HEK293 (cell line): ENCODE measurements around the gene ARHGAP5.
A peak's percentile ranks its signal among the peaks of the same experiment; 100 is the strongest.

Experiments used
- CTCF ChIA-PET: fragments of 350-600 bp; formaldehyde crosslinking; extraction: SDS; loops from one replicate; lab custom pipeline; 2021; ENCODE audit warnings: antibody characterized with exemption; lab: Yijun Ruan, JAX
- POLR2A ChIA-PET: fragments of 300-600 bp; formaldehyde crosslinking; extraction: SDS; loops from one replicate; lab custom pipeline; 2020; ENCODE audit warnings: antibody characterized with exemption, inconsistent platforms; lab: Yijun Ruan, JAX
- H3K27ac ChIP-seq: fragments of 200-500 bp; sonication (Bioruptor generic); 2 replicates; pipeline ENCODE4 v1.5.1; 2014; ENCODE audit warnings: low read depth, low read length, control low read depth, inconsistent platforms; ENCODE audit errors: extremely low read depth
- H3K36me3 ChIP-seq, 2 experiments: fragments of 200-500 bp in 1 of 2; sonication (Bioruptor generic) in 1 of 2; 1 replicate in 1 of 2; 2 replicates in 1 of 2; pipeline ENCODE4 v1.5.1; 2014 to 2017; ENCODE audit warnings: inconsistent platforms in 2 of 2, low read length in 2 of 2; ENCODE audit not compliant: control insufficient read depth in 2 of 2, insufficient read depth in 1 of 2
- H3K4me1 ChIP-seq: fragments of 200-500 bp; sonication (Bioruptor generic); 2 replicates; pipeline ENCODE4 v1.5.1; 2014; ENCODE audit warnings: mild to moderate bottlenecking, low read length, inconsistent platforms; ENCODE audit not compliant: control insufficient read depth, insufficient read depth
- H3K4me3 ChIP-seq: 2 replicates; pipeline ENCODE4 v1.5.1; 2011; ENCODE audit warnings: low read depth, mild to moderate bottlenecking, control low read depth, low read length, moderate library complexity
- H3K9me3 ChIP-seq: fragments of 200-500 bp; sonication (Bioruptor generic); 2 replicates; pipeline ENCODE4 v1.5.1; 2014; ENCODE audit warnings: low read depth, low read length, inconsistent platforms; ENCODE audit not compliant: control insufficient read depth, insufficient read depth
- BCL11A ChIP-seq: fragments of 450-650 bp; formaldehyde crosslinking; IDR thresholded peaks from 2 replicates; pipeline ENCODE4 v1.5.1; 2016; ENCODE audit warnings: low read depth, missing biosample characterization, missing genetic modification characterization
- HIC1 ChIP-seq: fragments of 450-650 bp; formaldehyde crosslinking; IDR thresholded peaks from 2 replicates; pipeline ENCODE4 v1.5.1; 2016; ENCODE audit warnings: missing biosample characterization, missing genetic modification characterization
- KLF16 ChIP-seq: fragments of 450-650 bp; formaldehyde crosslinking; IDR thresholded peaks from 2 replicates; pipeline ENCODE4 v1.5.1; 2017; ENCODE audit warnings: missing biosample characterization, missing genetic modification characterization
- PBX3 ChIP-seq: sonication (generic); formaldehyde crosslinking; IDR thresholded peaks from 2 replicates; pipeline ENCODE4 v1.8.1; 2022; ENCODE audit warnings: mild to moderate bottlenecking, moderate library complexity, missing genetic modification reagents
- PRDM4 ChIP-seq: fragments of 450-650 bp; formaldehyde crosslinking; IDR thresholded peaks from 2 replicates; pipeline ENCODE4 v1.5.1; 2017; ENCODE audit warnings: missing biosample characterization, missing genetic modification characterization
- SCRT1 ChIP-seq: fragments of 450-650 bp; formaldehyde crosslinking; IDR thresholded peaks from 2 replicates; pipeline ENCODE4 v1.5.1; 2016; ENCODE audit warnings: missing biosample characterization, missing genetic modification characterization, borderline replicate concordance
- SP3 ChIP-seq: fragments of 450-650 bp; formaldehyde crosslinking; IDR thresholded peaks from 2 replicates; pipeline ENCODE4 v1.5.1; 2016; ENCODE audit warnings: missing biosample characterization, missing genetic modification characterization
- YY1 ChIP-seq: fragments of 450-650 bp; formaldehyde crosslinking; IDR thresholded peaks from 2 replicates; pipeline ENCODE4 v1.5.1; 2018; ENCODE audit warnings: missing biosample characterization, missing genetic modification characterization
- ZBTB20 ChIP-seq: fragments of 450-650 bp; formaldehyde crosslinking; IDR thresholded peaks from 2 replicates; pipeline ENCODE4 v1.5.1; 2016; ENCODE audit warnings: missing biosample characterization, missing genetic modification characterization
- ZNF10 ChIP-seq: fragments of 450-650 bp; formaldehyde crosslinking; IDR thresholded peaks from 2 replicates; pipeline ENCODE4 v1.5.1; 2017; ENCODE audit warnings: missing biosample characterization, missing genetic modification characterization
- ZNF175 ChIP-seq: fragments of 450-650 bp; formaldehyde crosslinking; IDR thresholded peaks from 2 replicates; pipeline ENCODE4 v1.5.1; 2016; ENCODE audit warnings: missing biosample characterization, missing genetic modification characterization
- ZNF335 ChIP-seq: fragments of 450-650 bp; formaldehyde crosslinking; conservative IDR thresholded peaks from 2 replicates; pipeline ENCODE4 v1.5.1; 2016; ENCODE audit warnings: missing biosample characterization, missing genetic modification characterization
- ZNF341 ChIP-seq: fragments of 450-650 bp; formaldehyde crosslinking; IDR thresholded peaks from 2 replicates; pipeline ENCODE4; 2016; ENCODE audit warnings: low read depth, missing biosample characterization, missing genetic modification characterization
- ZNF514 ChIP-seq: fragments of 450-650 bp; formaldehyde crosslinking; IDR thresholded peaks from 2 replicates; pipeline ENCODE4 v1.5.1; 2016; ENCODE audit warnings: missing biosample characterization, missing genetic modification characterization
- ZNF529 ChIP-seq: fragments of 450-650 bp; formaldehyde crosslinking; IDR thresholded peaks from 2 replicates; pipeline ENCODE4 v1.5.1; 2017; ENCODE audit warnings: missing genetic modification characterization, missing biosample characterization; ENCODE audit not compliant: insufficient replicate concordance
- ZNF549 ChIP-seq: fragments of 450-650 bp; IDR thresholded peaks from 2 replicates; pipeline ENCODE4 v1.5.1; 2018; ENCODE audit warnings: missing biosample characterization, missing genetic modification characterization, mild to moderate bottlenecking, inconsistent platforms, moderate library complexity
- ZNF76 ChIP-seq: fragments of 450-650 bp; formaldehyde crosslinking; IDR thresholded peaks from 2 replicates; pipeline ENCODE4; 2016; ENCODE audit warnings: low read depth, missing biosample characterization, missing genetic modification characterization, borderline replicate concordance
- ZNF777 ChIP-seq: fragments of 450-650 bp; formaldehyde crosslinking; IDR thresholded peaks from 2 replicates; pipeline ENCODE4 v1.5.1; 2017; ENCODE audit warnings: missing biosample characterization, missing genetic modification characterization, borderline replicate concordance
- ZNF792 ChIP-seq: fragments of 450-650 bp; formaldehyde crosslinking; IDR thresholded peaks from 2 replicates; pipeline ENCODE4 v1.5.1; 2016; ENCODE audit warnings: missing biosample characterization, missing genetic modification characterization
- ZXDB ChIP-seq: fragments of 450-650 bp; formaldehyde crosslinking; IDR thresholded peaks from 2 replicates; pipeline ENCODE4 v1.5.1; 2016; ENCODE audit warnings: missing biosample characterization, missing genetic modification characterization
- TF ChIP-seq, protein P1 (sequence below): fragments of 450-650 bp; formaldehyde crosslinking; IDR thresholded peaks from 2 replicates; pipeline ENCODE4 v1.5.1; 2016; ENCODE audit warnings: missing biosample characterization, missing genetic modification characterization, low read depth
- TF ChIP-seq, protein P2 (sequence below): fragments of 450-650 bp; formaldehyde crosslinking; conservative IDR thresholded peaks from 2 replicates; pipeline ENCODE4 v1.5.1; 2016; ENCODE audit warnings: low read depth, missing biosample characterization, missing genetic modification characterization

Gene ARHGAP5

GRCh38 chr14:32201193-32201815 lies 124.2 kb downstream of the ARHGAP5 start (continued):
- TF ChIP-seq PBX3 (peak; percentile 58; the same call in 1 of the 2 replicates), ZNF335 (tag by site-specific recombination) (peak; percentile 93), ZNF76 (tag by site-specific recombination) (peak; percentile 94)

- Histone ChIP-seq H3K27ac (peak within 1 kb of the TSS; percentile 87), H3K4me3 (peak within 1 kb of the TSS; percentile 46), H3K9me3 (no peaks in the 10 kb centered on the region), H3K4me1 (peaks cover 15% of the 10 kb centered on the region; the same call in 1 of the 2 replicates), H3K36me3 (no peaks in the 10 kb centered on the region)
- POLR2A ChIA-PET: interaction anchor here (2.9 kb wide), 1 partner anchor 125 kb away, joined by 36 read pairs; the partner anchor contains the start of gene ARHGAP5
- CTCF ChIA-PET: interaction anchor here (0.6 kb wide), 1 partner anchor 736 kb away, joined by 8 read pairs; no protein-coding TSS in a partner anchor
- peak; percentile 85 for TF ChIP-seq ZNF76 (tag by site-specific recombination)
- no peak for TF ChIP-seq ZNF514 (tag by site-specific recombination)
- TF ChIP-seq ZXDB (tag by site-specific recombination): peak; percentile 76
- no peak for TF ChIP-seq ZNF529 (tag by site-specific recombination)
- TF ChIP-seq YY1 (tag by site-specific recombination): 0 out of 2 replicates have a peak, but pooled peaks have one; percentile 37
- TF ChIP-seq, protein P1, sequence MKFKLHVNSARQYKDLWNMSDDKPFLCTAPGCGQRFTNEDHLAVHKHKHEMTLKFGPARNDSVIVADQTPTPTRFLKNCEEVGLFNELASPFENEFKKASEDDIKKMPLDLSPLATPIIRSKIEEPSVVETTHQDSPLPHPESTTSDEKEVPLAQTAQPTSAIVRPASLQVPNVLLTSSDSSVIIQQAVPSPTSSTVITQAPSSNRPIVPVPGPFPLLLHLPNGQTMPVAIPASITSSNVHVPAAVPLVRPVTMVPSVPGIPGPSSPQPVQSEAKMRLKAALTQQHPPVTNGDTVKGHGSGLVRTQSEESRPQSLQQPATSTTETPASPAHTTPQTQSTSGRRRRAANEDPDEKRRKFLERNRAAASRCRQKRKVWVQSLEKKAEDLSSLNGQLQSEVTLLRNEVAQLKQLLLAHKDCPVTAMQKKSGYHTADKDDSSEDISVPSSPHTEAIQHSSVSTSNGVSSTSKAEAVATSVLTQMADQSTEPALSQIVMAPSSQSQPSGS (tag by site-specific recombination): no peak
- TF ChIP-seq ZNF549: no peak
- TF ChIP-seq ZNF341 (tag by site-specific recombination): no peak
- TF ChIP-seq ZNF175 (tag by site-specific recombination): no peak
- no peak for TF ChIP-seq BCL11A
- TF ChIP-seq ZNF792 (tag by site-specific recombination): no peak
- TF ChIP-seq KLF16: no peak
- TF ChIP-seq ZNF10 (tag by site-specific recombination): no peak
- peak; percentile 48 for TF ChIP-seq ZBTB20 (tag by site-specific recombination)
- no peak for TF ChIP-seq ZNF777 (tag by site-specific recombination)
- TF ChIP-seq, protein P2, sequence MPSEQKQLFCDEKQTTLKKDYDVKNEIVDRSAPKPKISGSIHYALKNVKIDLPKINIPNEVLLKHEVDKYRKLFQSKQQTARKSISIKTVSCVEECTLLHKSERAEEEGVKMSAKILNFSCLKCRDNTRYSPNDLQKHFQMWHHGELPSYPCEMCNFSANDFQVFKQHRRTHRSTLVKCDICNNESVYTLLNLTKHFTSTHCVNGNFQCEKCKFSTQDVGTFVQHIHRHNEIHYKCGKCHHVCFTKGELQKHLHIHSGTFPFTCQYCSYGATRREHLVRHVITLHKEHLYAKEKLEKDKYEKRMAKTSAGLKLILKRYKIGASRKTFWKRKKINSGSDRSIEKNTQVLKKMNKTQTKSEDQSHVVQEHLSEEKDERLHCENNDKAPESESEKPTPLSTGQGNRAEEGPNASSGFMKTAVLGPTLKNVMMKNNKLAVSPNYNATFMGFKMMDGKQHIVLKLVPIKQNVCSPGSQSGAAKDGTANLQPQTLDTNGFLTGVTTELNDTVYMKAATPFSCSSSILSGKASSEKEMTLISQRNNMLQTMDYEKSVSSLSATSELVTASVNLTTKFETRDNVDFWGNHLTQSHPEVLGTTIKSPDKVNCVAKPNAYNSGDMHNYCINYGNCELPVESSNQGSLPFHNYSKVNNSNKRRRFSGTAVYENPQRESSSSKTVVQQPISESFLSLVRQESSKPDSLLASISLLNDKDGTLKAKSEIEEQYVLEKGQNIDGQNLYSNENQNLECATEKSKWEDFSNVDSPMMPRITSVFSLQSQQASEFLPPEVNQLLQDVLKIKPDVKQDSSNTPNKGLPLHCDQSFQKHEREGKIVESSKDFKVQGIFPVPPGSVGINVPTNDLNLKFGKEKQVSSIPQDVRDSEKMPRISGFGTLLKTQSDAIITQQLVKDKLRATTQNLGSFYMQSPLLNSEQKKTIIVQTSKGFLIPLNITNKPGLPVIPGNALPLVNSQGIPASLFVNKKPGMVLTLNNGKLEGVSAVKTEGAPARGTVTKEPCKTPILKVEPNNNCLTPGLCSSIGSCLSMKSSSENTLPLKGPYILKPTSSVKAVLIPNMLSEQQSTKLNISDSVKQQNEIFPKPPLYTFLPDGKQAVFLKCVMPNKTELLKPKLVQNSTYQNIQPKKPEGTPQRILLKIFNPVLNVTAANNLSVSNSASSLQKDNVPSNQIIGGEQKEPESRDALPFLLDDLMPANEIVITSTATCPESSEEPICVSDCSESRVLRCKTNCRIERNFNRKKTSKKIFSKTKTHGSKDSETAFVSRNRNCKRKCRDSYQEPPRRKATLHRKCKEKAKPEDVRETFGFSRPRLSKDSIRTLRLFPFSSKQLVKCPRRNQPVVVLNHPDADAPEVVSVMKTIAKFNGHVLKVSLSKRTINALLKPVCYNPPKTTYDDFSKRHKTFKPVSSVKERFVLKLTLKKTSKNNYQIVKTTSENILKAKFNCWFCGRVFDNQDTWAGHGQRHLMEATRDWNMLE (tag by site-specific recombination): 0 out of 2 replicates have a peak, but pooled peaks have one; percentile 7
- TF ChIP-seq SCRT1 (tag by site-specific recombination): peak; percentile 65; the same call in 1 of the 2 replicates
- TF ChIP-seq PRDM4: no peak
- peak; percentile 56 for TF ChIP-seq SP3 (tag by site-specific recombination)
- no peak for TF ChIP-seq HIC1 (tag by site-specific recombination)
Measured at GRCh38 chr14:32201816-32202490, 124.8 kb downstream of the ARHGAP5 start, which contains the start of gene RNU6-7. Gene RNU6-7 (plus strand): TSS chr14:32202045.
